Cardiac fibroblast (primary cell): Measurements from ENCODE around the gene RBM33.

ENCODE experiments used
- DNase-seq, 2 donors: peaks; one replicate each; pipeline versions ENCODE4 v3.0.0 to v3.0.0-alpha.2; 2010; ENCODE audit warnings: low read depth in 2 of 2
- H3K4me3 ChIP-seq, 2 donors: replicated peaks in 1 of 2; 1 replicate in 1 of 2; 2 replicates in 1 of 2; pipeline ENCODE4 v1.5.1; 2011; ENCODE audit warnings: low read depth in 2 of 2, low read length in 2 of 2, mild to moderate bottlenecking in 2 of 2, moderate library complexity in 1 of 2
- TF ChIP-seq, protein P1 (sequence below): IDR thresholded peaks from one replicate; pipeline ENCODE4 v1.5.1; 2011; ENCODE audit warnings: low read depth, mild to moderate bottlenecking, low read length, inconsistent platforms

Gene RBM33

DNA sequence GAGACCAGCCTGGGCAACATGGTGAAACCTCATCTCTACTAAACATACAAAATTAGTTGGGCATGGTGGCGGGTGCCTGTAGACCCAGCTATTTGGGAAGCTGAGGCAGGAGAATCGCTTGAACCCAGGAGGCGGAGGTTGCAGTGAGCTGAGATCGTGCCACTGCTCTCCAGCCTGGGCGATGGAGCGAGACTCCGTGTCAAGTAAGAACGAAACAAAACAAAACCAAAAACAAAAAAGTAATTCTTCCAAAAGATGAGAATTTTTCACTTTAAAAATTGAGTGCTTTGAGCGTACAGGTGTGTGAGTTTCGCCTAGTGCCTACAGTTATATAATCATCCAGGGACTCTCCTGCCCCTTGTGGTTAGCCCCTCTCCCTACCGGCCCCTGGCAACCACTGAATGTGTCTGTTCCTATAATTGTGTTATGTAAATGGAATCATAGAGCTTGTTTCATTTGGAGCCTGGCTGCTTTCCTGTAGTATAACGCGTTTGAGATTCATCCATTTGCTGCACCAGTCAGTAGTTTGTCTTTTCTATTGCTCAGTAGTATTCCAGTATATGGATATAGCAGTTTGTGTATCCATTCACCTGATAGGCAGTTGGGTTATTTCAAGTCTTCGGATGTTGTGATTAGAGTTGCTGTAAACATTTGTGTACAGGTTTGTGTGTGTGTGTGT lies 80.0 kb downstream of the RBM33 start:
- TF ChIP-seq, protein P1, sequence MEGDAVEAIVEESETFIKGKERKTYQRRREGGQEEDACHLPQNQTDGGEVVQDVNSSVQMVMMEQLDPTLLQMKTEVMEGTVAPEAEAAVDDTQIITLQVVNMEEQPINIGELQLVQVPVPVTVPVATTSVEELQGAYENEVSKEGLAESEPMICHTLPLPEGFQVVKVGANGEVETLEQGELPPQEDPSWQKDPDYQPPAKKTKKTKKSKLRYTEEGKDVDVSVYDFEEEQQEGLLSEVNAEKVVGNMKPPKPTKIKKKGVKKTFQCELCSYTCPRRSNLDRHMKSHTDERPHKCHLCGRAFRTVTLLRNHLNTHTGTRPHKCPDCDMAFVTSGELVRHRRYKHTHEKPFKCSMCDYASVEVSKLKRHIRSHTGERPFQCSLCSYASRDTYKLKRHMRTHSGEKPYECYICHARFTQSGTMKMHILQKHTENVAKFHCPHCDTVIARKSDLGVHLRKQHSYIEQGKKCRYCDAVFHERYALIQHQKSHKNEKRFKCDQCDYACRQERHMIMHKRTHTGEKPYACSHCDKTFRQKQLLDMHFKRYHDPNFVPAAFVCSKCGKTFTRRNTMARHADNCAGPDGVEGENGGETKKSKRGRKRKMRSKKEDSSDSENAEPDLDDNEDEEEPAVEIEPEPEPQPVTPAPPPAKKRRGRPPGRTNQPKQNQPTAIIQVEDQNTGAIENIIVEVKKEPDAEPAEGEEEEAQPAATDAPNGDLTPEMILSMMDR = no peak
- DNase-seq = no peak
- H3K4me3 ChIP-seq = no peak overlapping the region

DNA sequence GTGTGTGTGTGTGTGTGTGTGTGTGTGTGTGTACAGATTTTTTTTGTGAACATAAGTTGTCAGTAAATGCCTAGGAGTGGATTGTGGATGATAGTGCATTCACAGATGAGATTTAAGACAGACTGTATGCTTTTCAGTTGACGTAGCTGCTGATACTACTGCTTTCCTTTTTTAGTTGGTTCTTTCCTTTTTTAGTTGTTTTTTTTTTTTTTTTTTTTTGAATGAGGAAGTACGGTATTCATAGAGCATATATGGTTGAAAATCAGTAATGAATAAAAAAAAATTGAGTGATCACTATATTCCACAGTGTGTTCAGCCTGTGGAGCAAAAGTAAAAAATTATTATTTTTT lies 80.5 kb downstream of the RBM33 start:
- H3K4me3 ChIP-seq = no peak overlapping the region
- TF ChIP-seq, protein P1 = no peak
- no peak for DNase-seq

DNA sequence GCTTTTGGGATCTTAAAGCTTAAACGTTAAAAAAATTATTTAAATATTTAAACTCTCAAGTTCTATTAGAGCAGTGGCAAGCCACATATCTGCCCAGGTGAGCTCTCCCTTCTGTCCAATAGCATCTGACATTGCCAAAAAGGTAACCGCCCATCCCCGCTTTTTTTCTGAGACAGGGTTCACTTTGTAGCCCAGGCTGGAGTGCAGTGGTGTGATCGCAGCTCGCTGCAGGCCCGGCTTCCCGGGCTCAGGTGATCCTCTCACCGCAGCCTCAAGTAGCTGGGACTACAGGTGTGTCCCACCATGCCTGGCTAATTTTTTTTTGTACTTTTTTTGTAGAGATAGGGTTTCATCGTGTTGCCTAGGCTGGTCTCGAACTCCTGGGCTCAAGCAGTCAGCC lies 83.2 kb downstream of the RBM33 start:
- no peak overlapping the region for H3K4me3 ChIP-seq
- no peak for DNase-seq
- TF ChIP-seq, protein P1 = no peak

DNA sequence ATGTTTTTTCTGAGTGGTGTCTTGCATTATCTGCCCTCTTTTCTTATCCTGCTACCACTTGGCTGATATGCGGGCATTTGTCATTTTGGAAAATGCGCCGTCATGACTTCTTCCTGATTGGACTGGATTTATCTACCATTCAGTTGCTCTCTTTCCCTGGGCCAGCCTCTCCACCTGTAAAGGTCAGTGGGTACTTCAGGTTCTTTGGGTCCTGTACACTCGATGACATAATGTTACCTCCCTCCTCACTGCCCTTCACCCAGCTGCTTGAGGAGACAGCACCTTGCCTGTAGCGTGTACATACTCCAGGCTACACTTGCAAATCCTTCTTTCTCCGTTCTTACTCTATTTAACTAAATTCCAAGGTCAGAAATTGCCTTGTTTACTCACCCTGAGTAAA lies 83.7 kb downstream of the RBM33 start:
- H3K4me3 ChIP-seq = no peak overlapping the region
- no peak for DNase-seq
- TF ChIP-seq, protein P1 = no peak

DNA sequence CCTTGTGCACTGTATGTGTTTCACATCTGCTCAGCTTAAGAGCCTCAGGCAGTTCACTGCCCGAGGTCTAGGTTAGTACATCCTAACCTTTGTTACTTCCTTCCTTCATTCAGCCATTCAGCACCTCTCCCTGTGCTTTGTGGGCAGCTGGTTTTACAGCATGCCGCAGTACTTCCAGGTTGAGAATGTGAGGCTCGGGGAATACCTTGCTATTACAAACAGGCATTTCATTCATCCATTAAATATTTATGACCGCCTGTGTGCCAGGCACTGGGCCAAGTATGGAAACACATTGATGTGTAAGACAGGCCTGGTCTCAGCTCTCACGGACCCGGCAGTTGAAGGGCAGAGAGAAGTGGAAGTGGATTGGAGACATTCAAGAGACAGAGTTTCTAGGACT lies 85.4 kb downstream of the RBM33 start:
- H3K4me3 ChIP-seq = no peak overlapping the region
- TF ChIP-seq, protein P1 = no peak
- DNase-seq = peak; percentile 21 to 34

DNA sequence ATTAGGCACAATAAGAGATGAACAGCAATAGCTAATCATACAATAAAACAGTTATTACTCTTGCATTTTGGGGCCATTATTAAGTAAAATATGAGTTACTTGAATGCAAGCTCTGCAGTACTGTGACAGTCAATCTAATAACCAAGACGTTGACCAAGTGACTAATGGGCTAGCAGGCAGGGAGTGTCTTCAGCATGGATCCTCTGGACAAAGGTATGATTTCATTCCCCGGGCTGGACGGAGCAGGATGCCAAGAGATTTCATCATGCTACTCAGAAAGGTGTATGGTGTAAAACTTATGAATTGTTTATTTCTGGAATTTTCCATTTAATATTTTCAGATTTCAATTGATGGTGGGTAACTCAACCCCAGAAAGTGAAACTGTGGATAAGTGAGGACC lies 86.9 kb downstream of the RBM33 start:
- TF ChIP-seq, protein P1 = no peak
- no peak overlapping the region for H3K4me3 ChIP-seq
- DNase-seq = peak in 1 of 2 donors; percentile 73

DNA sequence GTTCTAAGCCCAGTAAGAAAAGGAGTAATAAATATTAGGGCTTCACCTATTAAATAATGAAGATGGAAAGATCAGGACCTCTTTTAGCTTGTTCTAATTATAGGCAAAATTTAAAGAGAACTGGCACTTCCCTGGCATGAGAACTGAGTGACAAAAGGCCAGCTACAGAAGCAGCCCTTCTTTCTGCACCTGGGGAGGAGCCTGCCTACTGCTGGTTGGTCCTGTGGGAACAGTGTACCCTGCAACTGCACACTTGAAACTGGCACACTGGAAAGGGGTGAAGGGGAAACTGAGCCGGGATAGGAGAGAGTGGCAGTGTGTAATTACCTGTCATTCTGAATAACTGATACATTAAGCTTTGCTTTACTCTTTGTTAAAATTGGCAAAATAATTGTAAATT lies 87.4 kb downstream of the RBM33 start:
- no peak for DNase-seq
- H3K4me3 ChIP-seq = no peak overlapping the region
- TF ChIP-seq, protein P1 = no peak
